ENCODE measurements around the gene MRO.
"Not testable (repeated sequence)": the region's sequence is repeated elsewhere in the genome, so short reads cannot be mapped to it uniquely, and the experiment has no call there.

Gene MRO

GRCh38 chr18:50791599-50792438 lies 28.0 kb downstream of the MRO start:
- DNase-seq (ENCODE audit: low spot score) = no peak

GRCh38 chr18:50790948-50791347 lies 28.9 kb downstream of the MRO start:
- no peak for DNase-seq (ENCODE audit: low spot score)

GRCh38 chr18:50790241-50790640 lies 29.6 kb downstream of the MRO start:
- no peak for DNase-seq (ENCODE audit: low spot score)

- DNase-seq (ENCODE audit: low spot score) = no peak
These were observed 31.5 kb downstream of the MRO start for GRCh38 chr18:50788284-50788683.

GRCh38 chr18:50786864-50787263 lies 33.0 kb downstream of the MRO start:
- DNase-seq (ENCODE audit: low spot score) = no peak

GRCh38 chr18:50783553-50783952 lies 36.3 kb downstream of the MRO start:
- DNase-seq (ENCODE audit: low spot score) = no peak

- not testable (repeated sequence) for DNase-seq (ENCODE audit: low spot score)
These were observed 40.8 kb downstream of the MRO start for GRCh38 chr18:50779021-50779420.

GRCh38 chr18:50776383-50776782 lies 43.4 kb downstream of the MRO start:
- DNase-seq (ENCODE audit: low spot score) = no peak

GRCh38 chr18:50775726-50776125 lies 44.1 kb downstream of the MRO start:
- no peak for DNase-seq (ENCODE audit: low spot score)

- DNase-seq (ENCODE audit: low spot score) = no peak
These were observed 44.6 kb downstream of the MRO start for GRCh38 chr18:50775207-50775606.

GRCh38 chr18:50769463-50769862 lies 50.4 kb downstream of the MRO start:
- no peak for DNase-seq (ENCODE audit: low spot score)

GRCh38 chr18:50757358-50757757 lies 62.5 kb downstream of the MRO start:
- no peak for DNase-seq (ENCODE audit: low spot score)

GRCh38 chr18:50754297-50754696 lies 65.5 kb downstream of the MRO start:
- DNase-seq (ENCODE audit: low spot score) = no peak

- DNase-seq (ENCODE audit: low spot score) = no peak
These were observed 66.5 kb downstream of the MRO start for GRCh38 chr18:50753311-50753710.

GRCh38 chr18:50751947-50752346 lies 67.9 kb downstream of the MRO start:
- no peak for DNase-seq (ENCODE audit: low spot score)

- no peak for DNase-seq (ENCODE audit: low spot score)
These were observed 68.3 kb downstream of the MRO start for GRCh38 chr18:50751490-50751889.

GRCh38 chr18:50750546-50750945 lies 69.3 kb downstream of the MRO start:
- no peak for DNase-seq (ENCODE audit: low spot score)

GRCh38 chr18:50749945-50750344 lies 69.9 kb downstream of the MRO start:
- no peak for DNase-seq (ENCODE audit: low spot score)

- no peak for DNase-seq (ENCODE audit: low spot score)
These were observed 70.4 kb downstream of the MRO start for GRCh38 chr18:50749421-50749820.

GRCh38 chr18:50748243-50749229 lies 71.3 kb downstream of the MRO start:
- no peak for DNase-seq (ENCODE audit: low spot score)

- no peak for DNase-seq (ENCODE audit: low spot score)
These were observed 72.0 kb downstream of the MRO start for GRCh38 chr18:50747849-50748242.

GRCh38 chr18:50745945-50746344 lies 73.9 kb downstream of the MRO start:
- DNase-seq (ENCODE audit: low spot score) = no peak

Measured in GM03348 (cell line).